GM12878 (cell line): ENCODE measurements around the gene FGFR2. TPM values are rescaled to one million over a fixed set of nuclear protein-coding genes. Genes with fewer than 3 reads are reported as not detected.

ENCODE experiments used
- ATAC-seq: fragments of 200-7000 bp; cut with Tn5 transposase; 3 replicates; pipeline ENCODE4 v1.9.1; 2020; ENCODE audit warnings: mild to moderate bottlenecking, moderate library complexity
- BruUV-seq: library from RNA; stranded (reverse); fragments of 400-500 nt; replicated peaks from 2 replicates; lab custom pipeline; 2021; lab: Mats Ljungman, UMichigan
- CTCF ChIA-PET: fragments of 300-600 bp; sonication (Branson Sonifier 250); formaldehyde crosslinking; extraction: SDS; loops from one replicate; lab custom pipeline; 2021; ENCODE audit warnings: inconsistent platforms; lab: Yijun Ruan, JAX
- POLR2A ChIA-PET: fragments of 350-600 bp; formaldehyde crosslinking; extraction: SDS; loops from one replicate; lab custom pipeline; 2021; ENCODE audit warnings: inconsistent platforms; lab: Charles Lee
- RAD21 ChIA-PET: fragments of 300-600 bp; sonication (Branson Sonifier 250); formaldehyde crosslinking; loops from one replicate; lab custom pipeline; 2023; ENCODE audit warnings: antibody characterized with exemption; ENCODE audit not compliant: unreplicated experiment; lab: Charles Lee
- SMC1A ChIA-PET: fragments of 300-600 bp; sonication (Branson Sonifier 250); formaldehyde crosslinking; loops from one replicate; lab custom pipeline; 2023; ENCODE audit not compliant: unreplicated experiment, uncharacterized antibody; lab: Charles Lee
- DNase-seq: peaks from one replicate; pipeline ENCODE4 v3.0.0-alpha.2; 2011; ENCODE audit warnings: low read depth, low spot score
- FAIRE-seq: peaks from 3 replicates; lab custom pipeline; 2011; peaks lifted over from hg19 to GRCh38; lab: Jason Lieb, UNC
- H2AFZ ChIP-seq: 2 replicates; pipeline ENCODE4 v1.6.0; 2011; ENCODE audit warnings: low read depth, low read length, control low read depth; ENCODE audit not compliant: control insufficient read depth
- H3K27ac ChIP-seq: 2 replicates; pipeline ENCODE4 v1.5.1; 2011; ENCODE audit warnings: control low read depth; ENCODE audit not compliant: control insufficient read depth, insufficient read depth
- H3K27me3 ChIP-seq, 2 experiments: replicated peaks in 1 of 2; 2 replicates each; pipeline versions ENCODE4 v1.6.0 to v1.6.1; 2011; ENCODE audit warnings: low read length in 1 of 2; ENCODE audit not compliant: control insufficient read depth in 2 of 2, insufficient read depth in 2 of 2
- H3K36me3 ChIP-seq, 2 experiments: 2 replicates each; pipeline ENCODE4 v1.5.1; 2011; ENCODE audit warnings: low read length in 1 of 2; ENCODE audit not compliant: control insufficient read depth in 2 of 2, insufficient read depth in 2 of 2
- H3K4me1 ChIP-seq: 2 replicates; pipeline ENCODE4 v1.6.1; 2011; ENCODE audit warnings: mild to moderate bottlenecking, low read length, moderate library complexity, mixed read lengths; ENCODE audit not compliant: control insufficient read depth, insufficient read depth
- H3K4me2 ChIP-seq: 2 replicates; pipeline ENCODE4 v1.6.0; 2011; ENCODE audit warnings: control low read depth; ENCODE audit not compliant: control insufficient read depth, insufficient read depth
- H3K4me3 ChIP-seq: fragments of 200-600 bp; sonication (generic); 2 replicates; pipeline ENCODE4 v1.5.1; 2016
- H3K79me2 ChIP-seq: 2 replicates; pipeline ENCODE4 v1.6.0; 2011; ENCODE audit warnings: low read length; ENCODE audit not compliant: control insufficient read depth, insufficient read depth
- H3K9ac ChIP-seq: 2 replicates; pipeline ENCODE4 v1.8.0; 2011; ENCODE audit warnings: low read length, control low read depth, mixed read lengths; ENCODE audit not compliant: control insufficient read depth, insufficient read depth
- H3K9me3 ChIP-seq: replicated peaks from 3 replicates; pipeline ENCODE4 v1.5.1; 2011; ENCODE audit warnings: mild to moderate bottlenecking, low read length; ENCODE audit not compliant: control insufficient read depth, insufficient read depth
- H4K20me1 ChIP-seq: 2 replicates; pipeline ENCODE4 v1.6.0; 2011; ENCODE audit not compliant: control insufficient read depth, insufficient read depth
- HDAC6 ChIP-seq: fragments of 200-600 bp; sonication (generic); IDR thresholded peaks from one replicate; pipeline ENCODE4 v1.8.0; 2017; ENCODE audit warnings: antibody characterized with exemption; ENCODE audit not compliant: unreplicated experiment
- IKZF1 ChIP-seq: fragments of 450-650 bp; conservative IDR thresholded peaks from 2 replicates; pipeline ENCODE4 v1.6.1; 2017; ENCODE audit warnings: antibody characterized with exemption, mild to moderate bottlenecking
- IRF3 ChIP-seq: fragments of 450-650 bp; IDR thresholded peaks from 2 replicates; pipeline ENCODE4 v1.6.1; 2014; ENCODE audit warnings: mild to moderate bottlenecking
- IRF4 ChIP-seq: IDR thresholded peaks from 2 replicates; pipeline ENCODE4 v1.6.1; 2011; ENCODE audit warnings: low read depth, low read length
- NBN ChIP-seq: fragments of 450-650 bp; IDR thresholded peaks from 2 replicates; pipeline ENCODE4 v1.6.1; 2016
- SMARCA5 ChIP-seq: fragments of 450-650 bp; IDR thresholded peaks from 2 replicates; pipeline ENCODE4 v1.6.1; 2017; ENCODE audit warnings: mild to moderate bottlenecking
- SRF ChIP-seq, 2 experiments: IDR thresholded peaks; 2 replicates each; pipeline ENCODE4 v1.6.1; 2011; ENCODE audit warnings: low read depth in 2 of 2, low read length in 2 of 2, mild to moderate bottlenecking in 1 of 2, moderate library complexity in 1 of 2
- TAF1 ChIP-seq: IDR thresholded peaks from 2 replicates; pipeline ENCODE4 v1.6.1; 2011; ENCODE audit warnings: mild to moderate bottlenecking, low read depth, low read length, borderline replicate concordance
- ZNF207 ChIP-seq: fragments of 450-650 bp; IDR thresholded peaks from 2 replicates; pipeline ENCODE4 v1.6.1; 2014; ENCODE audit warnings: antibody characterized with exemption, mild to moderate bottlenecking, borderline replicate concordance
- WGBS: methylation state at CpG from one replicate; pipeline ENCODE4 v1.1.6; 2016; ENCODE audit warnings: low lambda C conversion rate; ENCODE audit not compliant: insufficient replicate concordance, insufficient coverage; ENCODE audit errors: missing lambda C conversion rate; 5-methylcytosine and 5-hydroxymethylcytosine counted together
- in situ Hi-C: fragments of 300-500 bp; cut with MboI; formaldehyde crosslinking; loops from 9 replicates; pipeline ENCODE4 v1.14.3; 2018; ENCODE audit warnings: mixed read lengths
- intact Hi-C: fragments of 100-400 bp; cut with micrococcal nuclease; formaldehyde crosslinking; loops from one replicate; pipeline ENCODE4 v1.14.2; 2022; ENCODE audit not compliant: unreplicated experiment
- polyA plus RNA-seq, 11 experiments: library from polyadenylated mRNA; depleted of rRNA in 4 of 11; unstranded in 6 of 11; stranded (reverse) in 5 of 11; fragments of >200 nt; fragmentation: Nextera tagmentation in 4 of 11; fragmentation: Illumina TruSeq in 1 of 11; extraction: Ambion mirVana in 4 of 11; extraction: Trizol in 1 of 11; gene quantifications; 1 replicate in 1 of 11; 2 replicates in 10 of 11; pipeline versions ENCODE4 v1.2.1 to v1.2.3, GENCODE V29; 2011 to 2016; ENCODE audit warnings: inconsistent platforms in 2 of 11, missing spikeins in 2 of 11, low read depth in 1 of 11
- total RNA-seq, 4 experiments: library from RNA; depleted of rRNA in 3 of 4; stranded (reverse); fragments of >200 nt in 3 of 4; fragmentation: Illumina TruSeq in 1 of 4; extraction: Trizol in 1 of 4; gene quantifications; 2 replicates each; pipeline versions ENCODE4 v1.2.1 to v1.2.3, GENCODE V29; 2013 to 2021
- TF ChIP-seq, protein P1 (sequence below): fragments of 450-650 bp; IDR thresholded peaks from 2 replicates; pipeline ENCODE4 v1.6.1; 2017; ENCODE audit warnings: low read depth, mild to moderate bottlenecking, moderate library complexity
- TF ChIP-seq, protein P2 (sequence below): IDR thresholded peaks from 2 replicates; pipeline ENCODE4 v1.6.1; 2012; ENCODE audit warnings: low read length, inconsistent platforms
- TF ChIP-seq, protein P3 (sequence below): IDR thresholded peaks from 2 replicates; pipeline ENCODE4 v1.6.1; 2011; ENCODE audit warnings: borderline replicate concordance, low read depth, mild to moderate bottlenecking, moderate library complexity, mixed read lengths, low read length; ENCODE audit not compliant: insufficient read depth; ENCODE audit errors: extremely low read length

The FGFR2 gene
- total and polyA plus RNA-seq, 10 of the 15 experiments (the other 5 are each of a cell fraction or from before 2014, with no cell fraction given) = 0.04 to 0.15 TPM; not detected in 8

GRCh38 chr10:121453160-121453559 is 145.1 kb downstream of the FGFR2 start:
- no peak overlapping the region for H3K4me2 ChIP-seq
- no peaks in the 10 kb centered on the region for H3K79me2 ChIP-seq
- SMC1A ChIA-PET = interaction anchor here (0.9 kb wide), 1 partner anchor 26 kb away, joined by 3 read pairs; no protein-coding TSS in a partner anchor
- H3K36me3 ChIP-seq = no peaks in the 10 kb centered on the region
- H3K4me1 ChIP-seq = no peaks in the 10 kb centered on the region
- in situ Hi-C loops = no loop called here
- ATAC-seq (no peak), FAIRE-seq (no peak), DNase-seq (no peak)
- WGBS = 7% methylated on average over 3 of the region's 3 CpGs
- BruUV-seq = no TSS peak
- POLR2A ChIA-PET = no interaction called here
- no peaks in the 10 kb centered on the region for H4K20me1 ChIP-seq
- intact Hi-C loops = no loop called here
- no peak overlapping the region for H3K9ac ChIP-seq
- H3K27ac ChIP-seq = no peak overlapping the region
- RAD21 ChIA-PET = no interaction called here
- no peaks in the 10 kb centered on the region for H3K9me3 ChIP-seq
- H3K27me3 ChIP-seq = no peaks in the 10 kb centered on the region; a peak in 1 of 4 replicates
- H2AFZ ChIP-seq = no peak overlapping the region
- TF ChIP-seq HDAC6 = no peak
- TF ChIP-seq, all 136 proteins: peak for 0
- H3K4me3 ChIP-seq = no peak overlapping the region
- CTCF ChIA-PET = no interaction called here

GRCh38 chr10:121452581-121452980 is 145.7 kb downstream of the FGFR2 start:
- WGBS = 10% methylated on average over 4 of the region's 4 CpGs
- TF ChIP-seq, protein P1, sequence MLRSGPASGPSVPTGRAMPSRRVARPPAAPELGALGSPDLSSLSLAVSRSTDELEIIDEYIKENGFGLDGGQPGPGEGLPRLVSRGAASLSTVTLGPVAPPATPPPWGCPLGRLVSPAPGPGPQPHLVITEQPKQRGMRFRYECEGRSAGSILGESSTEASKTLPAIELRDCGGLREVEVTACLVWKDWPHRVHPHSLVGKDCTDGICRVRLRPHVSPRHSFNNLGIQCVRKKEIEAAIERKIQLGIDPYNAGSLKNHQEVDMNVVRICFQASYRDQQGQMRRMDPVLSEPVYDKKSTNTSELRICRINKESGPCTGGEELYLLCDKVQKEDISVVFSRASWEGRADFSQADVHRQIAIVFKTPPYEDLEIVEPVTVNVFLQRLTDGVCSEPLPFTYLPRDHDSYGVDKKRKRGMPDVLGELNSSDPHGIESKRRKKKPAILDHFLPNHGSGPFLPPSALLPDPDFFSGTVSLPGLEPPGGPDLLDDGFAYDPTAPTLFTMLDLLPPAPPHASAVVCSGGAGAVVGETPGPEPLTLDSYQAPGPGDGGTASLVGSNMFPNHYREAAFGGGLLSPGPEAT = no peak
- TF ChIP-seq IRF3 (no peak), SMARCA5 (no peak), ZNF207 (no peak), IKZF1 (no peak), NBN (no peak), SRF (IDR thresholded peaks at IDR 0.05; ENCODE audit: low read depth in 2 of 2, low read length in 2 of 2) (no peak), TAF1 (no peak), IRF4 (no peak)
- TF ChIP-seq, protein P2, sequence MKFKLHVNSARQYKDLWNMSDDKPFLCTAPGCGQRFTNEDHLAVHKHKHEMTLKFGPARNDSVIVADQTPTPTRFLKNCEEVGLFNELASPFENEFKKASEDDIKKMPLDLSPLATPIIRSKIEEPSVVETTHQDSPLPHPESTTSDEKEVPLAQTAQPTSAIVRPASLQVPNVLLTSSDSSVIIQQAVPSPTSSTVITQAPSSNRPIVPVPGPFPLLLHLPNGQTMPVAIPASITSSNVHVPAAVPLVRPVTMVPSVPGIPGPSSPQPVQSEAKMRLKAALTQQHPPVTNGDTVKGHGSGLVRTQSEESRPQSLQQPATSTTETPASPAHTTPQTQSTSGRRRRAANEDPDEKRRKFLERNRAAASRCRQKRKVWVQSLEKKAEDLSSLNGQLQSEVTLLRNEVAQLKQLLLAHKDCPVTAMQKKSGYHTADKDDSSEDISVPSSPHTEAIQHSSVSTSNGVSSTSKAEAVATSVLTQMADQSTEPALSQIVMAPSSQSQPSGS = no peak
- TF ChIP-seq, protein P3, sequence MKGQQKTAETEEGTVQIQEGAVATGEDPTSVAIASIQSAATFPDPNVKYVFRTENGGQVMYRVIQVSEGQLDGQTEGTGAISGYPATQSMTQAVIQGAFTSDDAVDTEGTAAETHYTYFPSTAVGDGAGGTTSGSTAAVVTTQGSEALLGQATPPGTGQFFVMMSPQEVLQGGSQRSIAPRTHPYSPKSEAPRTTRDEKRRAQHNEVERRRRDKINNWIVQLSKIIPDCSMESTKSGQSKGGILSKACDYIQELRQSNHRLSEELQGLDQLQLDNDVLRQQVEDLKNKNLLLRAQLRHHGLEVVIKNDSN = no peak

More at GRCh38 chr10:121452581-121452980, 145.7 kb downstream of the FGFR2 start:
- Histone ChIP-seq H3K4me2 (no peak overlapping the region), H3K9me3 (no peaks in the 10 kb centered on the region), H3K36me3 (no peaks in the 10 kb centered on the region), H3K27ac (no peak overlapping the region), H4K20me1 (no peaks in the 10 kb centered on the region), H3K79me2 (no peaks in the 10 kb centered on the region), H2AFZ (no peak overlapping the region), H3K4me1 (no peaks in the 10 kb centered on the region), H3K4me3 (no peak overlapping the region), H3K27me3 (no peaks in the 10 kb centered on the region; a peak in 1 of 4 replicates), H3K9ac (no peak overlapping the region)
- DNase-seq = no peak
- RAD21 ChIA-PET = no interaction called here
- in situ Hi-C loops (no loop called here), intact Hi-C loops (no loop called here)
- POLR2A ChIA-PET = no interaction called here
- SMC1A ChIA-PET = interaction anchor here (0.9 kb wide), 1 partner anchor 25 kb away, joined by 3 read pairs; no protein-coding TSS in a partner anchor
- CTCF ChIA-PET = interaction anchor here (0.7 kb wide), 1 partner anchor 8 kb away, joined by 3 read pairs; no protein-coding TSS in a partner anchor
- no peak for ATAC-seq
- no peak for FAIRE-seq
- no TSS peak for BruUV-seq
